Activated CD4-positive, CD25-positive, alpha-beta regulatory T cell (primary cell): Measurements from ENCODE around the gene PTOV1.

Experiments used
- DNase-seq, 4 experiments: peaks; one replicate each; lab custom pipeline; 2025; lab: John Stamatoyannopoulos, UW

The PTOV1 gene

GRCh38 chr19:49859682-49860335, 8.8 kb downstream of the PTOV1 start:
- no peak for DNase-seq

GRCh38 chr19:49860336-49861102, 9.6 kb downstream of the PTOV1 start:
- DNase-seq = no peak

- DNase-seq = no peak
Observed at GRCh38 chr19:49861107-49861506, 10.1 kb downstream of the PTOV1 start.

GRCh38 chr19:49861541-49862378, 10.8 kb downstream of the PTOV1 start:
- no peak for DNase-seq

- DNase-seq = no peak
Observed at GRCh38 chr19:49862391-49863253, 11.7 kb downstream of the PTOV1 start.

GRCh38 chr19:49863254-49863934, 12.4 kb downstream of the PTOV1 start:
- DNase-seq = no peak

- no peak for DNase-seq
Observed at GRCh38 chr19:49863935-49864320, 13.0 kb downstream of the PTOV1 start.

GRCh38 chr19:49864890-49865289, 13.9 kb downstream of the PTOV1 start:
- no peak for DNase-seq

GRCh38 chr19:49866933-49867782, 16.2 kb downstream of the PTOV1 start, which contains the start of gene PNKP:
Gene PNKP, minus strand, starts transcription at chr19:49867576. Its CDS starts 372 bp downstream, at chr19:49867204.
- peak; percentile 81 to 87 (median 84) for DNase-seq

- no peak for DNase-seq
Observed at GRCh38 chr19:49869009-49869483, 18.1 kb downstream of the PTOV1 start.

- DNase-seq = peak; percentile 68 to 75 (median 70)
Observed at GRCh38 chr19:49869484-49870308, 18.7 kb downstream of the PTOV1 start.

- no peak for DNase-seq
Observed at GRCh38 chr19:49870309-49870901, 19.4 kb downstream of the PTOV1 start.

GRCh38 chr19:49871349-49871985, 20.5 kb downstream of the PTOV1 start:
- DNase-seq = no peak

GRCh38 chr19:49872245-49873128, 21.5 kb downstream of the PTOV1 start:
- DNase-seq = no peak

GRCh38 chr19:49873129-49873521, 22.2 kb downstream of the PTOV1 start:
- no peak for DNase-seq

GRCh38 chr19:49873834-49874233, 22.9 kb downstream of the PTOV1 start:
- DNase-seq = no peak
